Measurements from ENCODE around the gene PARD3B. TPM values are rescaled to one million over a fixed set of nuclear protein-coding genes. Genes with fewer than 3 reads are reported as not detected.

PARD3B gene
- total RNA-seq, 1 experiment from 2014 or later = 7.6 TPM

GRCh38 chr2:205656461-205656860 is 1111.2 kb downstream of the PARD3B start:
- POLR2A ChIA-PET (ENCODE audit: low non-redundant PET) = no interaction called here
- no peak for TF ChIP-seq CTCF (conservative IDR thresholded peaks at IDR 0.05; ENCODE audit: low read depth, low read length)
- no peak for TF ChIP-seq EZH2 (IDR thresholded peaks at IDR 0.05; ENCODE audit: borderline replicate concordance, low read depth, low read length, poor library complexity, severe bottlenecking)
- no peak overlapping the region for H3K4me3 ChIP-seq (ENCODE audit: low read depth, low read length, poor library complexity, severe bottlenecking)
- no TSS peak for BruUV-seq (replicated peaks)
- H3K27me3 ChIP-seq (replicated peaks; ENCODE audit: insufficient read depth, low read depth, low read length, poor library complexity) = no peaks in the 10 kb centered on the region
- peaks cover 7% of the 10 kb centered on the region for H3K4me1 ChIP-seq (ENCODE audit: insufficient read depth, low read length, poor library complexity, severe bottlenecking)
- H3K36me3 ChIP-seq (ENCODE audit: insufficient read depth, low read length, poor library complexity, severe bottlenecking) = no peaks in the 10 kb centered on the region
- H3K9me3 ChIP-seq (ENCODE audit: low read depth, low read length, poor library complexity, severe bottlenecking) = no peaks in the 10 kb centered on the region
- intact Hi-C loops (cut with micrococcal nuclease; ENCODE audit: unreplicated experiment) = no loop called here
- no peak overlapping the region for H3K27ac ChIP-seq (ENCODE audit: low read depth, low read length, poor library complexity, severe bottlenecking)
- DNase-seq (ENCODE audit: low spot score) = no peak
- CTCF ChIA-PET = no interaction called here

- no peak for DNase-seq (ENCODE audit: low spot score)
- peaks cover 7% of the 10 kb centered on the region for H3K4me1 ChIP-seq (ENCODE audit: insufficient read depth, low read length, poor library complexity, severe bottlenecking)
- no peaks in the 10 kb centered on the region for H3K9me3 ChIP-seq (ENCODE audit: low read depth, low read length, poor library complexity, severe bottlenecking)
- no peak overlapping the region for H3K4me3 ChIP-seq (ENCODE audit: low read depth, low read length, poor library complexity, severe bottlenecking)
- H3K27ac ChIP-seq (ENCODE audit: low read depth, low read length, poor library complexity, severe bottlenecking) = no peak overlapping the region
- H3K27me3 ChIP-seq (replicated peaks; ENCODE audit: insufficient read depth, low read depth, low read length, poor library complexity) = no peaks in the 10 kb centered on the region
- intact Hi-C loops (cut with micrococcal nuclease; ENCODE audit: unreplicated experiment) = no loop called here
- ChIA-PET CTCF (no interaction called here), POLR2A (ENCODE audit: low non-redundant PET) (no interaction called here)
- no TSS peak for BruUV-seq (replicated peaks)
- TF ChIP-seq CTCF (conservative IDR thresholded peaks at IDR 0.05; ENCODE audit: low read depth, low read length) (no peak), EZH2 (IDR thresholded peaks at IDR 0.05; ENCODE audit: borderline replicate concordance, low read depth, low read length, poor library complexity, severe bottlenecking) (no peak)
- H3K36me3 ChIP-seq (ENCODE audit: insufficient read depth, low read length, poor library complexity, severe bottlenecking) = no peaks in the 10 kb centered on the region
These were observed 1111.7 kb downstream of the PARD3B start for GRCh38 chr2:205656941-205657340.

- Histone ChIP-seq H3K4me1 (ENCODE audit: insufficient read depth, low read length, poor library complexity, severe bottlenecking) (peaks cover 7% of the 10 kb centered on the region), H3K9me3 (ENCODE audit: low read depth, low read length, poor library complexity, severe bottlenecking) (no peaks in the 10 kb centered on the region), H3K4me3 (ENCODE audit: low read depth, low read length, poor library complexity, severe bottlenecking) (no peak overlapping the region), H3K36me3 (ENCODE audit: insufficient read depth, low read length, poor library complexity, severe bottlenecking) (no peaks in the 10 kb centered on the region), H3K27ac (ENCODE audit: low read depth, low read length, poor library complexity, severe bottlenecking) (no peak overlapping the region), H3K27me3 (replicated peaks; ENCODE audit: insufficient read depth, low read depth, low read length, poor library complexity) (no peaks in the 10 kb centered on the region)
- no peak for TF ChIP-seq CTCF (conservative IDR thresholded peaks at IDR 0.05; ENCODE audit: low read depth, low read length)
- no peak for TF ChIP-seq EZH2 (IDR thresholded peaks at IDR 0.05; ENCODE audit: borderline replicate concordance, low read depth, low read length, poor library complexity, severe bottlenecking)
- BruUV-seq (replicated peaks) = no TSS peak
- CTCF ChIA-PET = no interaction called here
- intact Hi-C loops (cut with micrococcal nuclease; ENCODE audit: unreplicated experiment) = no loop called here
- no peak for DNase-seq (ENCODE audit: low spot score)
- POLR2A ChIA-PET (ENCODE audit: low non-redundant PET) = no interaction called here
These were observed 1112.3 kb downstream of the PARD3B start for GRCh38 chr2:205657579-205657978.

All from A673 (cell line).